GM18858 (cell line): ENCODE results near the gene FIP1L1.
"Not testable (repeated sequence)": the region's sequence is repeated elsewhere in the genome, so short reads cannot be mapped to it uniquely, and the experiment has no call there.

Experiments used
- ATAC-seq: cut with Tn5 transposase; IDR thresholded peaks from one replicate; pipeline ENCODE4 v1.9.1; 2021; ENCODE audit not compliant: unreplicated experiment

Gene FIP1L1

DNA sequence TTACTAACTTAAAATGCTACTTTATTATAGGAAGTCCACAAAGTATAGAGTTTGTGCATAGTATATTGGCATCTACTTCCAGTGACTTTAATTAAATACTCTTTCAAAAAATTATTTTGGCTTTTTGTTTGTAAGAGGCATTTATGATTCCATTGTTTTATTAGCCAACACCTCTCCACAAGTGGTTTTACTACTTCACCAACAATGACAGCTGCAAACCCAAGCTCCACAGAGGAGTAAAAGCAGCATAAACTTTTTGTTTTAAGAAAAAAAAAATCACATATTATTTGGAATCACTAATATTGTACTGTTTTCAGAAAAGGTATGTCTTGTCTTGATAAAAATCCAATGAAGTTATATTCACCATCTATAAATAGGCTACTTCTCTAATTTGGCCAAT is 88.5 kb downstream of the FIP1L1 start:
- no peak for ATAC-seq

DNA sequence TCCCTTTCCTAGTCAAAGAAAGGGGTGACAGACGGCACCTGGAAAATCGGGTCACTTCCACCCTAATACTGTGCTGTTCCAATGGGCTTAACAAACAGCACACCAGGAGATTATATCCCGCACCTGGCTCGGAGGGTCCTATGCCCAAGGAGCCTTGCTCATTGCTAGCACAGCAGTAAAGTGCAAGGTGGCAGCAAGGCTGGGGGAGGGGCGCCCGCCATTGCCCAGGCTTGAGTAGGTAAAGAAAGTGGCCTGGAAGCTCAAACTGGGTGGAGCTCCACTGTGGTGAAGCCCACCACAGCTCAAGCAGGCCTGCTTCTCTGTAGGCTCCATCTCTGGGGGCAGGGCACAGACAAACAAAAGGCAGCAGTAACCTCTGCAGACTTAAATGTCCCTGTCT is 89.1 kb downstream of the FIP1L1 start:
- ATAC-seq = not testable (repeated sequence)

DNA sequence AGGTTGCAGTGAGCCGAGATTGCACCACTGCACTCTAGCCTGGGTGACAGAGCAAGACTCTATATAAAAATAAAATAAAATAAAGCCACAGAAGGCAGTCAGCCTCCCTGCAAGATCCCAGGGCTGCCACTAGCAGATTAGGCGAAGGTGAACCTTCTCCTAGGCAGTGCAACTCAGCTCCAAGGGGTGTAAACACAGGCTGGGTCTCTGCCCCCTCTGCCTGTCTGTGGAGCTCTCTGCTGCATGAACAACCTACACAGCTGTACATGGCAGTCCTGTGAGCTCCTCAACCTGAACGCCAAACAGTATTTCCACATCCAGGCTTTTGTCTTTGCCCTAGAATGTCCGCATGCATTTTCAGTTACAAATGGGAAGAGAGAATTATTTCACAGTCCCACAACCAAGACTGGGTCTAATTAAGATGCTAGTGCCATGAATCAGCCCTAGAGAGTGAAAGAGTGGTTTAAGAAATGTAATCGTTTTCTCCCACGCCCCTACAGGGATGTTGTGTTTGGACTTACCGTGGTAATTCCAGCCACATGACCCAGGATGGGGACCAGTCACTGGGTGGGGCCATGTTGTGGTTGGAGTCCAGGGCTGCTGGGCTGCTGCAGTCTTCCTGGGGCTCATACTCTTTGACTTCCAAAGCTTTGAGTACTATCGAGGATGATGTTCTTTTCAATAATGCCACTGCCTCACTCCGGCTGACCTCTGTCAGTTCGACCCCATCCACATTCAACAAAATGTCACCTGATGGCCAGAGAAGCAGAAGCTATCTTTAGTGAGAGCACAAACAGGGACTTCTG is 99.0 kb downstream of the FIP1L1 start:
- ATAC-seq = no peak

DNA sequence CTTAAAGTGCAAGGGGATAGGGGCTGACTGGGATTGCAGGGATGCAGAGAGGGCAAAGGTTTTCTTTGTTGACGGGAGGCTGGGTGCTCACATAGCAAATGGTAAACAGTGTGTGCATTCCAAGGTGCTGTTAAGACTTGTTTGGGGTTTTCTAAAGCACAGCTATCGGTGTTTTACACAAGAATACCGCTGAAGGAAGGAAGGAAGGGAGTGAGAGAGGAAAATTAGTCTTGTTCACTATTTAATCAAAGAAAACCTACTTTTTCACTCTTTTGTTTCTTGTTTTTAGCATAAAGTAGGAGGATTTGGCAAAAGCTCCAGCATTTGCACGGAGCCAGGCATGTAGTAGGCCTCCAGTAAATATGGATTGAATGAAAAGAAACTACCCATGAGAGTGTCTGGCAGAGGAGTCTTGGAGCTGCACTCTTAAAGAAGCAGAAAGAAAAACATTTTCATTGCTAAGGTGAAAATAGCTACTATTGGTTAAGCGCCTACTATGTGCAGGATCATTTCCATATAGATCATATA is 99.7 kb downstream of the FIP1L1 start:
- no peak for ATAC-seq

DNA sequence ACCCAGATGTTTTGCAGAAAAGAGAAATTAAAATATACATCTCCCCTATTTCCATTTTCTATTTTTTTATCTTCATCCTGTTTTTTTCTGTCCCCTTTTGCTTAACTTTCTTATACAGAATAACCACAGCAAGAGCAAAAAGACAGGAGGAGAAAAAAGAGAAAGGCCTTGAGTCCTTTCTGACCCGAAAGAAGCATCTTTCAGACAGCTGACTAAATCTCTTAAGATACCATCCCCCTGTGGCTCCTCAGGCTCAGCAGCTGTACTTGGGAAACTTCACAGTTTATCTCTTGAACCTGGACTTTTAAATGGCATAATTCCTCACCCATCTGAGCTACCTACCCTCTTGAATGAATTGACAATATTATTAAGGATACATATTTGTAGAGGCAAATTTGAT is 100.2 kb downstream of the FIP1L1 start:
- ATAC-seq = no peak

DNA sequence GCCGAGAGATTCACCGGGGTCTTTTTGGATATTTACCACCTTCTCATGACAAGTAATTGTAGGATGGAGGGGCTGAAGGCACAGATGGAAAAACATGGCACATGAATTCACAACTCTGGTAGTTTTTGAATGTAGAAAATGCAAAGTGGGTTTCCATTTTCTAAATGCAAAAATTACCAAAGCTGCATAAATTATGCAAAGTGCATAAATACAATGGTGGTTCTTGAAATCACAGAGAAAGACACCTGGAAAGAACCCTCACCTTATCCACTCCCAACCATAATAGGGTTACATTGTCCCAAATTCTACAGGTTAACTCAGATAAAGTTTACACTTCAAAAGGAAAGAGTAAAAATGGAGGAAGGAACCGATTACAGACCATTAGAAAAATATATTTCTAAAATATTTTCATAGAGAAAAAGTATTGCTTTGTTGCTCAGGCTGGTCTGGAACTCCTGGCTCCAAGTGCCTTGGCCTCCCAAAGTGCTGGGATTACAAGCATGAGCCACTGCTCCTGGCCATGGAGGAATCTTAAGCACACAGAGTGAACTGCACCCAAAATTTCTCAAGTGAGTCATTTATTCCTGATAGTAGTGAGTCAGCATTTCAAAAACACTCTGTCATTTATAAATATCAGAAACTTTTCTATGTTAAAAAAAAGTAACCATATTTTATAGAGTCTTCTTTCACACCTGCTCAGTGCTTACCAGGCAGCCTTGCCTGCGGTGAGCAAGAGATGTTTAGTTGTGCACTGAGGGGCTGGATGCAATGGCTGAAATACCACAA is 101.4 kb downstream of the FIP1L1 start:
- ATAC-seq = no peak

DNA sequence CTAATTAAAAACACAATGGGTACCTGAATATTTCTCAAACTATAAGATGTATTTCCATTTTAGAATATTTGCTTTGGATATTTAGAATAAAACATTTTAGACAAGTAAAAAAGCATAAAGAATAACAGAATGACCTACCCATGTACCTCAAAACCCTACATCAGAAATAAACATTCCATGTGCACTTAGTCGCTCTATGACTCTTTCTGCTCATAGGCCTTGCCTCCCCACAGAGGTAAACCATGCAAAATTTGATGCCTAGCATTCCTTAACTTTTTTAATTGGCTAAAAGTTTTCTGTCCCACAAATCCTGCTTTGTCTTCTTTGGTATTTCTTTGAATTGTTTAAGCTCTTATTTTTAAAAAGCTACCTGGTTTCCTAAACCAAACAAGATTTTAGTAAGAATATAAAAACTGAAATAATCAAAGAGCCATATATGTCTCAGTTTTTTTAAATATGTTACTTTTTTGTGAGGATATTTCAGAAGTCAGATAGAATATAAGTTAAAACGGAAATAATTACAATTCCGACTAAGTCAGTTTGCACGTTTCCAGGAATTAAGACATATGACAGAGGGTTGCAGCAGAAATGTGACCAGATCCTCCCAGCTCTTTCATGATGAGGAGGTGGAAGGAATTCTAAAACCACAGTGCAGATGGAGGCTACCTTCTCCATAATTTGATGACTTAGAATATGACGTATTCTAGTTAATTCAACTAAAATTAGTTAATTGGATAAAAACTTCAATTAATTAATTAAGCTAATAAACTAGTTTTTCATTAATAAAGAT is 102.5 kb downstream of the FIP1L1 start:
- no peak for ATAC-seq

- ATAC-seq = no peak
Measured at GRCh38 chr4:53480909-53481308, 103.5 kb downstream of the FIP1L1 start.

DNA sequence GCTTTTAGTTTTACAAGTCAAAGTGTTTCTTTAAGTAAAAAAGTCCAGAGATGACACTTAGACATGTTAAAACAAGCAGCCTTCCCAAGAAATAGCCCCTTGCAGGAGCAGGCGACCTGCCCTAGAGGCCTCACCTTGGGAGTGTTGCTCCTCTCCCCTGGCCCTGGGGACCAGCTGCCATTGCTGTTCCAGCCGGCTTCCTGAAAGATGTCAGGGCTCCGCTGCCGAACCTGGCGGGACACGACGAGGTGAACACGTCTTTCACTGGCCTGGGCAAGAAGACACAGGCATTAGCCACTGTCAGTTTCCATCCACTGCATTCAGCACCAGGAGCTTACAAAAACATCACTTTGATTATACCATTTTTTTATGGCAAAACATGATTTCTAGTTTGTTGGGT is 104.1 kb downstream of the FIP1L1 start:
- no peak for ATAC-seq

- ATAC-seq = no peak
Measured at GRCh38 chr4:53483250-53483649, 105.8 kb downstream of the FIP1L1 start.

GRCh38 chr4:53484911-53485657 is 107.6 kb downstream of the FIP1L1 start:
- ATAC-seq = no peak

GRCh38 chr4:53485658-53486040 is 108.2 kb downstream of the FIP1L1 start:
- no peak for ATAC-seq

DNA sequence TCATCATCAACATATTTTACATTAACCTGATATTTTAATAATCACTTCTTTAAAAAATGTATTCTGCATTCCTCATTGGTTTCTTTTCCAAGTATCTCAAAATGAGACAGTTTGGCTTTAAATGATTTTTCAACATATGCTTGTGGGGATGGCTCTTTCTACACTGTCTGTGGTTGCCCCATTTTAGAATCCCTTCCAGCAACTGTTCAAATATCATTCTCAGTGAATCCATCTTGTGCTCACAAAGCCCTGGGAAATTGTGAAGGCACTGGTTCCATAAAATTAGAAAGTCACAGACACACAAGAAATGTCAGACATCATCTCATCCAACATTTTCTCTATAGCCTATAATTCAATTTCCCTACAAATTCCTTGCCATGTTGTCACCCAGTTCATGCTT is 110.3 kb downstream of the FIP1L1 start:
- ATAC-seq = no peak

DNA sequence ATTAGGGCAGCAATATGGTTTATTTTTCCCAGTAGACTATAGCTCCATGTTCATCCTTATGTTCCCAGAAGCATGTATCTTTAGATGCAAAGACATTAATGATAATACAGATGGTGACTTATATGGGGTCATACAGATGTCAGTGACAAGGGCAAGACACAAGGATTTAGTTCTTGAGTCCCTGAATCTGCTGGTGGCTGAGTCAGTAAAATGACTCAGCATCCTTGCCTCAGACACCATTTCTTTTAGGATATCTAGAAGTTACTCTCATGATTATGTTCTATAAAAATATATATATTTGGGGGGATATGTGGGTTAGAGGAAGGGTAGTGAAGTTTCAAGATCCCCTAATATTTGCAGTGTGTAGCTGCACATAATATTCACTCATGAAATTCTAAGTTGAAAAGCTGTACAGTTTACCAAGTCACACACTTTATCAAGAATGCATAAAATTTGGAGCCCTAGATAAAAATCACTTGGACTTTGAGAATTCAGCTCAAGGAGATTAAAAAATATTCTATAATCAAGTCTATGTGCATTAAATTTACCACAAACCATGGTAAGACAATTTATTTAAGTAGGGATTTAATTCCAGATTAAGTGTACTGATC is 111.9 kb downstream of the FIP1L1 start:
- ATAC-seq = no peak

GRCh38 chr4:53490161-53490956 is 112.9 kb downstream of the FIP1L1 start:
- no peak for ATAC-seq

DNA sequence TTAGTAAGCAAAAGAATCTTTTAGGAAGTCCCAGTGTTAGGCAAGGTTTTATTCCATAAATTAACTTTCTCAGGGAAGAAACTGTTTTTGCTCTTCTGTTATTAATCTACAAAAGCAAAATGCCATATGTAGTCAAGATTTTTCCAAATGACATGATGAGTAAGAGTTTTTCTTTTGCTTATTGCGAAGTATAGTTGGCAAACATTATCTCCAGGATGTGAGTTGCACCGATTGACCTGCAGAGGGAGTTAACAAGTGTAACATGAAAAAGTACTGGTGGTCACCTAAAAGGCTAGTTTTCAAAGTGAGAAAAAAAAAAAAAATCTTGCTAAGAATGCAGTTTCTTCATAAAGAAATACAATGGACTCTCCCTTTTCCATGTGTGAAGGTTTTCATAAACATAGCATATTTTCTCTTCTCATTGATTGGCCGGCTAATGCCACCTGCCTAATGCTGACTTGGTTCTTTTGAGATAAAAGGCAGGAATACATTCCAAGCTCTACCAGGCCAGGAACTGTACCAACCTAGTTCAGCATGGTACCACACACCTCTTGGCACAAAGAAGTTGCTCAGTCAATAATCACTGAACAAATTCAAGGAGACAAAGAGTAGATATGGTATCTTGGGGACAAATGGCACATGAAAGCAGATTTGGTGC is 113.7 kb downstream of the FIP1L1 start:
- no peak for ATAC-seq

DNA sequence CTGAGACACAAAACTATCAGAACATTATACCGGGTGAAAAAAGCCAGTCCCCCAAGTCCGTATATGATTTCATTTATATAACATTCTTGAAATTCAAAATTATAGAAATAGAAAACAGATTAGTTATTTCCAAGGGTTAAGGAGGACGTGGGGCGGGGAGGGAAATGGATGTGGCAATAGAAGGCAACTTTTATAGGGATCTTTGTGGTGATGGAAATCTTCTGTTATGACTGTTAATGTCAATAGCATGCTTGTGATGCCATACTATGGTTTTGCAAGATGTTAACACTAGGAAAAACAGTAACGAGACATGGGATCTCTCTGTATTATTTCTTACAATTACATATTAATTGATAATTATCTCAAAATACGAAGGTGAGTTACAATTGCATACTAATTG is 117.4 kb downstream of the FIP1L1 start:
- no peak for ATAC-seq

DNA sequence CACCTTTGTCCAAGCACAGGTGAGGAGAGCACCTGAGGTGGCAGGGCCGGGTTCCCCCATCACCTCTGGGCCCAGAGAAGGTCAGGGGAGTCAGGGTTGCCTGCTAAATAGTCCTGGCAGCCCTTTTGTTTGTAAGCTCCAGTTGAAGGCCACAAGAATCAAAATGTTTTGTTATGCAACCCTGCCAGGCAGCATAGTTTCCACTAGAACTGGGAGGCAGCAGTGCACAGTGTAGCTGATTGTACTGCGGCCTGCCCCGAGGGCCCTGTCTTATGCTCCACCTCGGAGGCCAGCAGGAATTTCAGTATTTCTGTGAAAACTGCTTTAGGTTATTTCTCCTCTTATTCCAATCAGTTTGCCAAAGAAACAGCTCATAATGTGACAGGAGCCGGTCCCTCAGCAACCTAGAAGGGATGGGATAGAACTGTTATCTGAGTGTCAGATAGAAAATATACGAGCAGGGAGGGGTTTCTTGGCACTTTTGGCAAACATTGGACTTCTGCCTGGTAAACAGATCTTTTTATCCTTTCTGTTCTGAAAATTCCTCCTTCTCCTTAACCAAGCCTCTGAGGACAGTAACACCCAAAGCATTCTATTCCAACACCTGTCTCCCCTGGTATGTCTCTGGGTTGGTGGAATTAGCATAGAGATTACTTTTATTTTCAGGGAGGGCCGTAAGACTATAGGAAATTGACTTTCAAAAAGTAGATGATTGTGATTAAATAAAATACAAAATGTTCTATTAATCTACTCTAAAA is 120.2 kb downstream of the FIP1L1 start:
- ATAC-seq = no peak
